SK-N-SH (cell line): Measurements from ENCODE around the gene SPTBN1.

Experiments
- CTCF ChIP-seq: fragments of 200-600 bp; sonication (generic); IDR thresholded peaks from 2 replicates; pipeline ENCODE4 v1.6.1; 2017; ENCODE audit warnings: antibody characterized with exemption, mild to moderate bottlenecking, moderate library complexity
- EP300 ChIP-seq, 2 experiments: IDR thresholded peaks; 2 replicates each; pipeline versions ENCODE4 v1.4.0 to v1.6.1; 2012; ENCODE audit warnings: borderline replicate concordance in 1 of 2, low read depth in 1 of 2, low read length in 1 of 2
- FOSL2 ChIP-seq: IDR thresholded peaks from 2 replicates; pipeline ENCODE4 v1.4.0; 2012; ENCODE audit warnings: low read depth, mild to moderate bottlenecking, moderate library complexity, borderline replicate concordance
- GABPA ChIP-seq: IDR thresholded peaks from 2 replicates; pipeline ENCODE4 v1.4.0; 2012; ENCODE audit warnings: low read depth, mild to moderate bottlenecking
- POLR2AphosphoS5 ChIP-seq: IDR thresholded peaks from 2 replicates; pipeline ENCODE4 v1.6.1; 2012; ENCODE audit warnings: low read depth, low read length
- RCOR1 ChIP-seq: fragments of 150-350 bp; IDR thresholded peaks from 2 replicates; pipeline ENCODE4 v1.6.1; 2017; ENCODE audit warnings: antibody characterized with exemption, low read length
- REST ChIP-seq: IDR thresholded peaks from 2 replicates; pipeline ENCODE4 v1.6.1; 2012; ENCODE audit warnings: mild to moderate bottlenecking, low read depth, low read length, moderate library complexity
- SIN3A ChIP-seq: IDR thresholded peaks from 2 replicates; pipeline ENCODE4 v1.6.1; 2012; ENCODE audit warnings: low read depth, mild to moderate bottlenecking, low read length, moderate library complexity, borderline replicate concordance

- no peak for TF ChIP-seq CTCF
- TF ChIP-seq FOSL2 = no peak
- TF ChIP-seq EP300 (IDR thresholded peaks at IDR 0.05; ENCODE audit: borderline replicate concordance in 1 of 2, low read depth in 1 of 2, low read length in 1 of 2) = no peak
- no peak for TF ChIP-seq RCOR1
- TF ChIP-seq POLR2AphosphoS5 = no peak
- no peak for TF ChIP-seq REST
- TF ChIP-seq GABPA = no peak
- TF ChIP-seq SIN3A = no peak
These were observed 132.2 kb downstream of the SPTBN1 start for GRCh38 chr2:54588244-54588899.
